T-helper 1 cell (primary cell): ENCODE results near the gene EVA1B.

Source experiments
- DNase-seq, 5 donors: peaks; one replicate each; pipeline ENCODE4 v3.0.0-alpha.2; 2012 to 2020

The EVA1B gene

GRCh38 chr1:36320291-36320761 lies 3.1 kb downstream of the EVA1B start:
- DNase-seq = no peak

GRCh38 chr1:36309397-36309796 lies 14.0 kb downstream of the EVA1B start:
- no peak for DNase-seq

GRCh38 chr1:36307601-36308330 lies 15.7 kb downstream of the EVA1B start:
- no peak for DNase-seq

- DNase-seq = peak; percentile 83 to 92 (median 90)
Observed at GRCh38 chr1:36306902-36307456, 16.5 kb downstream of the EVA1B start.

GRCh38 chr1:36306210-36306901 lies 17.1 kb downstream of the EVA1B start, which contains the start of gene SH3D21:
SH3D21 (plus strand) TSS chr1:36306368; CDS start chr1:36306421, 53 bp downstream.
- peak in 4 of 5 donors; percentile 32 to 62 (median 43) for DNase-seq

- DNase-seq = no peak
Observed at GRCh38 chr1:36305915-36306209, 17.6 kb downstream of the EVA1B start.

- DNase-seq = no peak
Observed at GRCh38 chr1:36304970-36305914, 18.2 kb downstream of the EVA1B start.

GRCh38 chr1:36304521-36304920 lies 18.9 kb downstream of the EVA1B start:
- no peak for DNase-seq

- DNase-seq = no peak
Observed at GRCh38 chr1:36303650-36304360, 19.6 kb downstream of the EVA1B start.

- DNase-seq = no peak
Observed at GRCh38 chr1:36303244-36303643, 20.2 kb downstream of the EVA1B start.

GRCh38 chr1:36301220-36301619 lies 22.2 kb downstream of the EVA1B start:
- no peak for DNase-seq

GRCh38 chr1:36300526-36300925 lies 22.9 kb downstream of the EVA1B start:
- no peak for DNase-seq

GRCh38 chr1:36298640-36299039 lies 24.8 kb downstream of the EVA1B start:
- DNase-seq = no peak

- DNase-seq = no peak
Observed at GRCh38 chr1:36297062-36297461, 26.4 kb downstream of the EVA1B start.

- DNase-seq = no peak
Observed at GRCh38 chr1:36295390-36295789, 28.1 kb downstream of the EVA1B start.

- no peak for DNase-seq
Observed at GRCh38 chr1:36287595-36287994, 35.9 kb downstream of the EVA1B start.

GRCh38 chr1:36286802-36287201 lies 36.6 kb downstream of the EVA1B start:
- DNase-seq = no peak

GRCh38 chr1:36285443-36286101 lies 37.9 kb downstream of the EVA1B start:
- DNase-seq = peak in 4 of 5 donors; percentile 52 to 82 (median 64)

- DNase-seq = no peak
Observed at GRCh38 chr1:36284517-36284916, 38.9 kb downstream of the EVA1B start.

- DNase-seq = no peak
Observed at GRCh38 chr1:36284061-36284460, 39.4 kb downstream of the EVA1B start.

- DNase-seq = no peak
Observed at GRCh38 chr1:36279789-36280296, 43.6 kb downstream of the EVA1B start.
